HG02840 (cell line): ENCODE results near the gene CCSER2.
"Not testable (repeated sequence)": the region's sequence is repeated elsewhere in the genome, so short reads cannot be mapped to it uniquely, and the experiment has no call there.

ENCODE experiments used
- ATAC-seq: cut with Tn5 transposase; IDR thresholded peaks from one replicate; pipeline ENCODE4 v1.9.1; 2021; ENCODE audit warnings: mild to moderate bottlenecking, moderate library complexity, moderate number of reproducible peaks; ENCODE audit not compliant: unreplicated experiment, low FRiP score

CCSER2 gene

DNA sequence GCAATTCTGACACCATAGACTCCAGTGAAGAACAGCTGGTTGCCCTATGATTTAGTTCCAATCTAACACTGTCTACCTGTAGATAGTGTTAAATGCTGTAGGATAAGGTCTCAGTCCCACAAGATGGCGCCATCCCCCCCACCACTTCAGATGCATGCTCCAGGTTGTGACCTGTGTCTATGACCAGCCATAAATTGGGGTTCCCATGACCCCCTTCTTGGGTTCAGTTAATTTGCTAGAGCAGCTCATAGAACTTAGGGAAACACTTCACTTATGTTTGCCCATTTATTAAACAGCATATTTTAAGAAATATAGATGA, 13.1 kb downstream of the CCSER2 start:
- no peak for ATAC-seq

DNA sequence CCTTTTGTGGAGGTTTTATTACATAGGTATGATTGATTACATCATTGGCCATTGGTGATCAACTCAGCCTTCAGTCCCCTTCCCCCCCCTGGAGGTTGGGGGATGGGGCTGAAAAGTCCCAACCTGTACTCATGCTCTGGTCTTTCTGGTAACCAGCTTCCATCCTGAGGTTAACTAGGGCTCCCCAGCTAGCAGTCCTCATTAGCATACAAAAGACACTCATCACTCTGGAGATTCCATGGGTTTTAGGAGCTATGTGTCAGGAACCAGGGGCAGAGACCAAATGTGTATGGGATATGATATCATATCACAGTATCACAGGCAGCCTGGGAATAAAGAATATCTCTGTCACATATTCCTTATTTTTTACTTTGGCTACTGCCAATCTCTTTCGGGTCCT, 13.6 kb downstream of the CCSER2 start:
- no peak for ATAC-seq

DNA sequence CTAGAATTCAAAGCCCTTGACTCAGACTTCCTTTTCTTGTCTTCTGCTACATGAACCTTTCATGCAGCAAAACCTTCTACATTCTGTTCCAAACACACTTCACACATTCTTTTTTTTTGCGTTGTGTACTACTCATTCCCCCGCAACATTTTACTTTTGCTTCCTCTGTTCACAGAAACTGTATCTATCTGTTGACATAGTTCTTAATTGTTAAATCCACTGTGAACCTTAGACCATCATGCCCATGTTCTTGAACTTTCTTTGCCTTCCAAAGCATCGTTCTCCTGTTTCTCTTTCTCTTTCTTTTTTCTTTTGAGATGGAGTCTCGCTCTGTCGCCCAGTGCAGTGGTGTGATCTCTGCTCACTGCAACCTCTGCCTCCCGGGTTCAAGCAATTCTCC, 14.2 kb downstream of the CCSER2 start:
- ATAC-seq = no peak

DNA sequence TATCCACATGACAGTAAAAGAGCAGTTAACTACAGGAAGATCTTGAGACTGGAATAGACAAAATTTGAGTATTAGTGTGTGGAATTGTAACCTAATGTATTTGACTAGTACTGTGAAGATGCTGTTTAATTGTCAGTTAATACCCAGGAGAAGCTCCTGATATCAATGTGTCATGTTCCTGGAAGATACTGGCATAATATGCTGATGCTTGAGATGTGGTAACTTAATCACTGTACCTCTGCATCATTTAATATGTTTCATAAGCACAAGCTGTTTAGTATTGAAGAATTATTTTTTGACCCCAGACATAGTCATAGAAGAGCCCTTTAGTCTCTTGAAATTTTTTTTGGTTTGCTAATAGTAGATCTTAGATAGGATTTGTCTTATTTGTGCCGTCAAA, 15.4 kb downstream of the CCSER2 start:
- no peak for ATAC-seq

DNA sequence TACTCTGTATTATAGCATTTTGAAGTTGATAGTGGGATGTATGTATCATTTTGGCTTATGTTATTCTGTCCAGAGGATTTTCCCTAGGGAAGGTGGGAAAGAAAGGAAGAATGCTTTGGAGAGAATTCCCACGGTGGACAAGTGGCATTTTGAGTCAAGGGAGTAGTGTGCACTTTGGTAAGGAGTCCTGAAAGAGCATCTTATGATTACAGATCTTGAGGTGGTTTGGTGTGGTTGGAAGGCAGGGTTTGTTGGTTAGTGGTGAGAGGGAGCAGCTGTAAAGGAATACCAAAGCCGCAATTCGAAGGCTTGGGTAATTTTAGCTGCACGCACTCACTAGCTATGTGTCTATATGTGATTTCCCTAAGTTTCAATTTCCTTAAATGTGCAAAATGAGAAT, 16.1 kb downstream of the CCSER2 start:
- ATAC-seq = no peak

DNA sequence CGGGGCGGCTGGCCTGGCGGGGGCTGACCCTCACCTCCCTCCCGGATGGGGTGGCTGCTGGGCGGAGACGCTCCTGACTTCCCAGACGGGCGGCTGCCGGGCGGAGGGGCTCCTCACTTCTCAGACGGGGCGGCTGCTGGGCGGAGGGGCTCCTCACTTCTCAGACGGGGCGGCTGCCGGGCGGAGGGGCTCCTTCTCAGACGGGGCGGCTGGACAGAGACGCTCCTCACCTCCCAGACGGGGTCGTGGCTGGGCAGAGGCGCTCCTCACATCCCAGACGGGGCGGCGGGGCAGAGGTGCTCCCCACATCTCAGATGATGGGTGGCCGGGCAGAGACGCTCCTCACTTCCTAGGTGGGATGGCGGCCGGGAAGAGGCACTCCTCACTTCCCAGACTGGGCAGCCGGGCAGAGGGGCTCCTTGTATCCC, 19.2 kb downstream of the CCSER2 start:
- ATAC-seq = not testable (repeated sequence)

DNA sequence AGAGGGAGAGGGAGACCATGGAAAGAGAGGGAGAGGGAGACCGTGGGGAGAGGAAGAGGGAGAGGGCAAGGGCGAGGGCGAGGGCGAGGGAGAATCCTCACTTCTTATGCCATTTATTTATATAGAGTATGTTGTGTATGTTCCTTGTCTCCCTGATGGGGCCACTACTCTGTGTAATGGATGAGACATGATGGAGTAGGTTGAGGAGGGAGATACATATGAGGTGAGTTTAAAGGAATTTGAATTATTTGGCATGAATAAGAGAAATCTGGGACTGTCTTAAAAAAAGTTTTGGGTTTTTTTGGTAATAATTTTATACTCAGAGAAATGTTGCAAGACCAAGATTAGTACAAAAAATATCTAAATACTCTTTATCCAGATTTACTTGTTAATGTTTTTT, 20.1 kb downstream of the CCSER2 start:
- ATAC-seq = no peak

DNA sequence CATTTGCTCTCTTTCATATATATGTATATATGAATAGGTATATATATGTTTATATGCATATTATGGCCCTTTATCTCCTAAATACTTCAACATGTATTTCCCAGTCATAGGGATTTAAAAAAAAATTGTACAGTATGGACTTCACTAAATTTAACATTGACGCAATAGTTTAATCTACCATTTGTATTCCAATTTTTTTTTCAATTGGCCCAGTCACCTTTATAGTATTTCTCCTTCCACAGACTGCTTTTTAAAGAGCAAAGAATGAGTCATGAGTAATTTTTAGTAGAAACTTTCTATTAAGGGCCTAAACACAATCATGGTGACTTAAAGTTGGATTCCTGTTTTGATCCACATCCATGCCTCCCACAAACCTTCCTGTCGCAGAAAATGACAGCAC, 20.5 kb downstream of the CCSER2 start:
- no peak for ATAC-seq

DNA sequence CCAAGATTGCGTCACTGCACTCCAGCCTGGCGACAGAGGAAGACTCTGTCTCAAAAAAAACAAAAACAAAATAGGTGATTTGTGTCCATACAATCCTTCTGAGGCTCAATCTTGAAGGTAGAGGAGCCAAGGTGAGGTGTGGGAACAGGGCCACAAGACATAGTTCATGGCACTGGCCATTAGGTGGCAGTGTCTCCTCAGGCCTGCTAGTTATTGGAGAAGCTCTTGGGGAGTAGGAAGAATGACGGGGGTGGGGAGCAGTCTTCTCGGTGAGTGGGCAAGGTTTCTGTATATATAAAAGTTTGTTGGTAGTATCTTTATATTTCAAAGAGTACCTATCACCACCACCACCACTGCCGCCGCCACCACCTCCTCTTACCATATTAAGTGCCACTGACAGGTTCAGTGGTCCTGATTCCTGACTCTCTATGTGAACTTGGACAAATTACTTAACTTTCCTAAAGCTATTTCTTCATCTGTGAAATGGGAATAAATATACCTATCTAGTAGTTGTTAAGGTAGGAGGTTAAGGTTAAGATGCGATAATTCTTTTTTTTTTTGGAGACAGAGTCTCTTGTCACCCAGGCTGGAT, 24.0 kb downstream of the CCSER2 start:
- ATAC-seq = no peak

DNA sequence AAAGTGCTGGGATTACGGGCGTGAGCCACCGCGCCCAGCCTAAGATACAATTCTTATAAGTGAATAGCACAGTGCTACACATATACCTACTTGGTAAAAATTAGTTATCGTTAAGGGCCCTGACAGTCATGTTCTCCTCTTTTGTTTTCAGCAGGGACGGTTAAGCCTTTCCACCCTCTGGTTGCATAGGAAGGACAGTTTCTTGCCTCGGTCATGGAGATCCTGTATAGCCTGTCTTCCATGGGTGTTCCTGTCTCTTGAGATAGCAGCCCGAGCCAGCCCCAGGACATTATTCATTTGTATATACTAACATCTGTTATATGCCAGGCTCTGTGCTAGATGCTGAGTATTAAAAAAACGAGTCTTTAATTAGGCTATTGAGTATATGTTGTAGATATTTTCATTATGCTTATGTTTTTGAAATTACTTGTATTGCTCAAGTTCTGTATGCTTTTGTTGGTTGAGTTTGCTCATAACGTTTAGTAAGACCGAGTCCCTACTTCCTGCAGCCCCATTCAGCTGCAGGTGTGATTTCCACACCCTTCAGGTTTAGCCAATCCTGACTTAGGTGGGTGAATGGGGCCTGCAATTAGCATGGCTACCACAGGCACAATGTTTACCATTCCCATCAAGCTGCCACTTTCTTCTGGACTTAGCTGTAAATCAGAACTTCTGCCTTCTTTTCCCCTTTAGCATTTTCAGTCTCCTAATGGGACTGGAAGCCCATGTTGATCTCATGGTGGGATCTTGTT, 24.8 kb downstream of the CCSER2 start:
- ATAC-seq = no peak

DNA sequence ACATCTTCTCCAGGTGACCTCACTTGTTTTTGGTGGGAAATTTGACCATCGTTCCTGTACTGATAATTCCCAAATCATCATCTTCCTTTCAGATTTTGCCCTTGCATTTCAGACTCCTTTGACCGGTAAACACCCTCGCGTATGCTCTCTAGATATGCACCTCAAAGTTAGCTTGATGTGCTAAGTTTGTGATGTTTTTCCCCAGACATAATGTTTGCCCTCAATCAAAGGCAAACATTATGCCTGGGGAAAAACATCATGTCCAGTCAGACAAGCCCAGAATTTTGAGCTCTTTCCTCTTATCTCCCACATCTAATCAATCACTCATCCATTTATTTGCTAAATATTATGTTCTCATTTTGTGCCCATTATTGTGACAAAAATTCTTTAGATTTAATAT, 26.2 kb downstream of the CCSER2 start:
- ATAC-seq = no peak

DNA sequence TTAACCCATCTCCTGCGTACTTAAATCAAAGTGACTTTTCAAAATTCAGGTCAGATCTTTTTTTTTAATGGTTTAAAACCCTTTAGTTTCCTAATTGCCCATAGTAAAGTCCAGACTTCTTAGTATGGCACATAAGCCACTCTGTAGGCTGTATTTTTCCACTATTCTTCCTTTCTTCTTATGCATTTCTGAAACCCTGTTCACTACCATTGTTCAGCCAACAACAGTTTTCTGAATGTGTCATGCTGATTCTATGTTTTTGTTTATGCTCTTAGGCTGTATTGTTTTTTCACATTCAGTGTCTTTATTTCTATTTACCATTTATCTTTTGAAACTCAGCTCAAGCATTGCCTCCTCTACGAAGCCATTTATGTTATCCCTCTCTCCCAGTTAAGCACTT, 26.7 kb downstream of the CCSER2 start:
- ATAC-seq = no peak

DNA sequence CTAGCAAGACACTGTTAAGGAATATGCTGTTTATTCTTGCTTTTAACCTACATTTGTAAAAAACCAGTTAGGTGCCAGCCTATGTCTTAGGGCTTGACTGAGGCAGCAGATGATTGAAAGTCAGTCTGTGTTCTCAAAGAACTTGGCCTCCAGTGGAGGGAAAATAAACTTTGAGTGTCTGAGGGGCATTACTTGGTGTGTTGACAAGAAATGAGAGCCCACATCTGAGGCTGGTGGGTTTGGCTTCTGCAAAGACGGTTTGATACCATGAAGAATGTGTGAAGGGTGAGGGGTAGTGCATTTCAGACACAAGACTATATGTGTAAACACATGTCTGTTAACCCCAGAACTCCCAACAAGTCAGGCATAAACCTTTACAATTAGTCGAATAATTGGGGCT, 28.5 kb downstream of the CCSER2 start:
- no peak for ATAC-seq

DNA sequence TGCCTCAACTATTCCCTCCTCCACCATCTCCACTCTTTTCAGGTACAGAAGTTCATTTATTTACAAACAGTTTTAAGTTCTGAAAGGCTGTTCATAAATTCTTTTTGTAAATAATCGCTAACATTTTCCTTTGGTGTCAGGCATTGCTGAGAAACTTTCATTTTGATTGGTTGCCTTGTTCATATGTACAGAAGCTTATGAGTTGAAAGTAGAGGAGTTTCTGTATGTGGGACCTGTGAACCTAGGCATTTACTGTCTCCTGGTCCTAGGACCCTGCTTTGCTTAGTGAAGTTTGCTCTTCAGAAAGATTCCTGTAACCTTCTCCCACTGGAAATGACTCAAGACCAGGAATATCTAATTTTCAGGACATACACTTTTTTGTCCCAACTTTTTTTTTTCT, 30.4 kb downstream of the CCSER2 start:
- ATAC-seq = no peak

DNA sequence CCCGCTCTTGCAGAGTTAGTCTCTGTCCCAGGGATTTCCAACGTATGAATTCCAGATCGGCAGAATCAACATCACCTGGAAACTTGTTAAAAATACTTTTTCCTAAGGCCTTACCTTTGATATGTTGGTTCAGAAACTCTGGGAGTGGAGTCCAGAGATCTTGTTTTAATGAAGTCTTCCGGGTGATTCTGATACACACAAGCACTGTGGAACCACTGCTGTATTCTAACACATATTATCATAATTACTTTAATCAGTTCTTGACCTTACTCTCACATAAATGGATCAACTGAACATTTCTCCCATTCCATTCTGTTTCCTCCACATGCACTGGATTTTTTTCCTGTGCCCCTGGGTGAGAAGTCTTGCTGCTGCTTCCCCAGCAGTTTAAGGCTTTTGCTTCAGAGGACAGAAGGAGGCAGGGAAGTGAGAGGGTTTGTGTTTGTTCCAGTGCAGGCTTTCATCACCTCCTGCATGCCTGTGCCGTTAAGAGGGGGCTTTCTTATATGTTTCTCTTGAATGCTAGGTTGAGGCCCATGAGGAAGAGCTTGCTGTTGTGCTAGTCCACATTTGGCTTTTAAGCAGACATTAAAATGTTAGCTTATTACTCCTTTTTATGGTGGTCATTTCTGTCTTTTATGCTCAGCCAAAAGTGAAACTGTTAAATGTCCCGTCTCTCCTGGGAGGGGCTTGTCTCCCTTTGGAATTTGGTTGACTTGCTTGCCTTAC, 32.4 kb downstream of the CCSER2 start:
- ATAC-seq = no peak

DNA sequence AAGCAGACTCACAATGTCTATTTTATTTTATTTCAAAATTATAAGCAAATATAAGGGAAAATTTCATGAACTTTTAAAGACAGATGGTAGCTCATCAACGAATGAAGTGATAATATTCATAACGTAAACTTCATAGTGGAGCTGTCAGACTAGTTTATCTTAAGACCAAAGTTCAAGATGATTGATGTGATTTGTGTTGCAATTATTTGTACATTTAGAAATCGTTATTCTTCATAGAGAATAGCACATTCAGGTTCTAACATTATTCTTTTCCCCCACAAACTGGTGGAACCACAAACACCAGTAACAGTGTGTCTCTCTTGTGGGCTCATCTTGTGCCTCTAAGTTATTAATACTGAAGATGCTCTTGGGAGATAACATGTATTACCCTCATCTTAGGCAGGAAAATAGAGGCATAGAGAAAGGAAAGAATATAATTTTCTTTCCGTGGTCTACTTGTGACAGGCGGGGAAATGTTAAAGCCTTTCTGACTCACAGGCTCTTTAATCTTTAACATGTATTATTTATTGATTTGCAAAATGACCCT, 37.0 kb downstream of the CCSER2 start:
- no peak for ATAC-seq

DNA sequence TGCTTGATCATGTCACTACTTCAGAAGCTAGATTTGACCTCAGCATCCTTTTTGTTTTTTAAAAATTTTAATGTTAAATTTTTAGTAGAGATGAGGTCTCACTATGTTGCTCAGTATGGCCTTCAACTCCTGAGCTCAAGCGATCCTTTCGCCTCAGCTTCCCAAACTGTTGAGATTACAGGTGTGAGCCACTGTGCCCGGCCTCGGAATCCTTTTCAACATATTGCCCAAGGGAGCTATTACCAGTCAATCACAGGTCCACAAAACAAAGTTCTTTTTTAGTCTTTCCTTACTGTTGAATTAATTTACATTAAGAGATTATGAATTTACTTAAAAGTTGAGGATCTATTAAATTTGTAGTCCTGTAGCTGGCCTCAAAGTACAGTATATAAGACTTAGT, 37.7 kb downstream of the CCSER2 start:
- no peak for ATAC-seq

DNA sequence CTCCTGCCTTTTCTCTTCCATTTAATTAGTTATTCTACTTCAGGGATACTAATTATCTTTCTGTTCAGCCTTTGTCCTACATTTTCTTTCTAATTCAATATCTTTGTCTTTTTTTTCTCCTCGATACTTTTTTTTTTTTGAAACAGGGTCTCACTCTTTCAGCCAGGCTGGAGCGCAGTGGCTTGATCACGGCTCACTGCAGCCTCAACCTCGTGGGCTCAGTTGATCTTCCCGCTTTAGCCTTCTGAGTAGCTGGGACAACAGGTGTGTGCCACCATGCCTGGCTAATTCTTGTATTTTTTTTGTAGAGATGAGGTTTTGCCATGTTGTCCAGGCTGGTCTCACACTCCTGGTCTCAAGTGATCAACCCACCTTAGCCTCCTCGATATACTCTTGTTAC, 38.9 kb downstream of the CCSER2 start:
- no peak for ATAC-seq

DNA sequence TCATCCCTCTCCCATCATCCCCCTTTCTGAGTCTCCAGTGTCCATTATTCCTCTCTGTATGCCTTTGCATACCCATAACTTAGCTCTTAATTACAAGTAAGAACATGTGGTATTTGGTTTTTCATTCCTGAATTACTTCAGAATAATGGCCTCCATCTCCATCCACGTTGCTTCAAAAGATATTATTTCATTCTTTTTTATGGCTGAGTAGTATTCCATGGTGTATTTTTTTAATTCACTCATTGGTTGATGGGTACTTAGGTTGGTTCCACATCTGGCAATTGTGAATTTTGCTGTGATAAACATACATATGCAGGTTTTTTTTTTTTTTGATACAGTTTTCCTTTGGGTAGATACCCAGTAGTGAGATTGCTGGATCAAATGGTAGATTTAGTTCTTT, 40.4 kb downstream of the CCSER2 start:
- no peak for ATAC-seq

DNA sequence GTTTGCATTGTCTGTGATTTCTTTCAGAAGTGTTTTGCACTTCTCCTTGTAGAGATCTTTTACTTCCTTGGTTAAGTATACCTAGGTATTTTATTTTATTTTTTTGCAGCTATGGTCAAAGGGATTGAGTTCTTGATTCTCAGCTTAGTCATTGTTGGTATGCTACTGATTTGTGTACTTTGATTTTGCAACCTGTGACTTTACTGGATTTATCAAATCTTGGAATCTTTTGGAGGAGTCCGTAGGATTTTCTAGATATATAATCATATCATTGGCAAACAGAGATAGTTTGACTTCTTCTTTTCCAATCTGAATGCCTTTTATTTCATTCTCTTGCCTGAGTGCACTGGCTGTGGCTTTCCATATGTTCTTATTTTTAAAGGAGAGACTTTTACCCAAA, 41.9 kb downstream of the CCSER2 start:
- ATAC-seq = no peak

DNA sequence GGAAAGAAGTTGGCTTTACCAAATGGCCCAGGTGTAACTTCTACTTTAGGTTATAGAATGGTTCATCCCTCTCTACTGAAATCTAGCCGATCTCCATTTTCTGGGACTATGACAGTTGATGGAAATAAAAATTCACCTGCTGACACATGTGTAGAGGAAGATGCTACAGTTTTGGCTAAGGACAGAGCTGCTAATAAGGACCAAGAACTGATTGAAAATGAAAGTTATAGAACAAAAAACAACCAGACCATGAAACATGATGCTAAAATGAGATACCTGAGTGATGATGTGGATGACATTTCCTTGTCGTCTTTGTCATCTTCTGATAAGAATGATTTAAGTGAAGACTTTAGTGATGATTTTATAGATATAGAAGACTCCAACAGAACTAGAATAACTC, 43.6 kb downstream of the CCSER2 start:
- no peak for ATAC-seq

DNA sequence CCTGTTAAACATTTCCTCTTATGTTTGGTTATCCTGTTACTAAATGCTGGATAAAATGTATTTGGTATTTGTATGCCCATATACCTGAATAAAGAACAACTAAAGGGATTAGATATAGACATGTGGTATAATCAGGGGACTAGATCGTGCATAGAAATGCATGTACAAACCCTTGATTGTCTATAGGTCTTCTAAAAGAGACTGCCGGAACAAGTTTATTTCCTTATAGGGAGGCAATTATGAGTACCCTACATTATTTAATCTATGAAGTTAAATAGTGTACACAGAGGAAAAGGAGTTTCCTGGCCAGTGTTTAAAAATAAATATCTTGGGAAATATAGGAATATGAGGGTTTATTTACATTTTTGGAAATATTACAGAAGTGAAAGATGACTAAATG, 44.6 kb downstream of the CCSER2 start:
- ATAC-seq = no peak
